GM18505 (cell line): ENCODE measurements around the gene FKBP9.

Experiments
- ATAC-seq: cut with Tn5 transposase; IDR thresholded peaks from one replicate; pipeline ENCODE4 v1.9.1; 2021; ENCODE audit not compliant: unreplicated experiment
- POLR2A ChIP-seq: IDR thresholded peaks from 4 replicates; pipeline ENCODE4 v1.6.1; 2011; ENCODE audit warnings: borderline replicate concordance; ENCODE audit not compliant: insufficient read depth, insufficient read length; ENCODE audit errors: extremely low read depth

FKBP9 gene

GRCh38 chr7:33054261-33054964 is 97.2 kb downstream of the FKBP9 start:
- no peak for TF ChIP-seq POLR2A
- no peak for ATAC-seq

DNA sequence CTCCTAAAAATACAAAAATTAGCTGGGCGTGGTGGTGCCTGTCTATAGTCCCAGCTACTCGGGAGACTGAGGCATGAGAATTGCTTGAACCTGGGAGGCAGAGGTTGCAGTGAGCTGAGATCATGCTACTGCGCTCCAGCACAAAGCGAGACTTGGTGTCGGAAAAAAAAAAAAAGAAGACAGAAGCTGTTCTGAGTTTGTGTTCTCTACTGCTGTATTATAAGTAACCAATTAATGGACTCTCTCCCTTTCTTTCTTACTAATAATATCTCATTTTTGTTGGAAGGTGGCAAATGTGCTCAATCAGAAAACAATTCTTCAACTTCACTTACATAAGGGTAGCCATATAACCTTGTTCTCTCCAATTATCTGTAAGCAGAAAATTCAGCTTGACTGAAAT is 97.9 kb downstream of the FKBP9 start:
- no peak for ATAC-seq
- no peak for TF ChIP-seq POLR2A
